ENCODE results near the gene NARF. TPM values are rescaled to one million over a fixed set of nuclear protein-coding genes. Genes with fewer than 3 reads are reported as not detected.
"Not testable (repeated sequence)": the region's sequence is repeated elsewhere in the genome, so short reads cannot be mapped to it uniquely, and the experiment has no call there.

Gene NARF
- total RNA-seq, 2 experiments from 2014 or later = 106 to 121 TPM

DNA sequence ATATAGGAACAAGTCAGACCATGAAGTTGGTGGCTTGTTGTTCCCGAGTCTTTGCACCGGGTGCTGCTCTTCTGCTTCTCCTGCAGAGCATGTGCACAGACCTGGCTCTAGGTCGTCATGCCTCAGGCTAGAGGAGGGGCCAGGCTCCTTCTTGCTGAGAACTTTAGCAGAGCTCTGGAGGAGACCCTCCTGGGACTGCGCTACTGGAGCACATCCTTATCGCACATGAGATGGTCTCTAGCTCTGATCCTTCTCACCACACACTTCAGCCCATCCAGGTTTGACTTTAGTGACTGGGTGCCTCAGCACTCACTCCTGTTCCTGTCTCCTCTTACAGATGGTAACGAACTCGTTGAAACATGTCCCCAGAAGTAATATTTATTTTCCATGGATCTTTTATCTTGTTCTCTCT, 75.9 kb downstream of the NARF start:
- DNase-seq = no peak
- Mint-ChIP-seq H3K4me3 (no peak overlapping the region), H3K27ac (no peak overlapping the region), H3K9me3 (no peaks in the 10 kb centered on the region), H3K4me1 (peaks cover 33% of the 10 kb centered on the region), H3K27me3 (no peaks in the 10 kb centered on the region), H3K36me3 (peaks cover 7% of the 10 kb centered on the region)
- POLR2A ChIA-PET = no interaction called here
- ATAC-seq (ENCODE audit: low read depth) = no peak

DNA sequence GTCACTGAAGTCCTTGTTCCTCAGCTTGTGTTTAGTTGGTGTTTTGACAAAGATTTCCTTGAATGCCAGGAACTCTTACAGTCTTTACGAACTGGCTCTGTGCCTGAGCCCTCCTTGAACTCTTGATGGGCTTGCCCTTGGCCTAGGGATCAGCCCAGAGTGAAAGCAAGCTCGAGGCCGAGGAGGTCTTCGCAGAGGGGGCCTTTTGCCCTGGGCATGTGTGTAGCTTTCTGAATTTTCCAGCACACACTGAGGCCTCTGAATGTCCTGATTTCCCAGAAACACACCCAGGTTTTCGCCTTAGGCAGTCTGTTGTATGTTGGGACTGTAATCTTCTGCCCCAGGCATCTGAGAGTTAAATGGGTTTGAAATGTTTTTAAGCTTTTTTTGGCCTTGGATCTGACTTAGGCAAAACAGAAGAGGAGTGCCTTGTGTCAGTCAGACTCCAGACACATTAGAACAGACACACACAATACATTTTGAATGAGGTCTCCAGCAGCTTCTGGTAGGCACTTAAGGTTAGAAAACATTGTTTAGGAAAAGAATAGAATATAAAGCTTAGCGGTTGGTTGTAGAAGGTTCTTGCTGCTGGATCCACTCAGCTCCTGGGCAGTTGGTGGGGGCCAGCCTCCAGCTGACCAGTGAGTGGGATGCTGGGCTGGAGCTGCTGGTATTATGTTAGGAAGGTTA, 78.1 kb downstream of the NARF start:
- Mint-ChIP-seq H3K36me3 (no peaks in the 10 kb centered on the region), H3K9me3 (no peaks in the 10 kb centered on the region), H3K4me3 (no peak overlapping the region), H3K27me3 (no peaks in the 10 kb centered on the region), H3K4me1 (peaks cover 25% of the 10 kb centered on the region), H3K27ac (peak overlapping the region; percentile 67)
- DNase-seq (no peak), ATAC-seq (ENCODE audit: low read depth) (no peak)
- POLR2A ChIA-PET = interaction anchor here (1.1 to 1.2 kb wide), 3 partner anchors 16 to 40 kb away, joined by 3 read pairs; no protein-coding TSS in a partner anchor

DNA sequence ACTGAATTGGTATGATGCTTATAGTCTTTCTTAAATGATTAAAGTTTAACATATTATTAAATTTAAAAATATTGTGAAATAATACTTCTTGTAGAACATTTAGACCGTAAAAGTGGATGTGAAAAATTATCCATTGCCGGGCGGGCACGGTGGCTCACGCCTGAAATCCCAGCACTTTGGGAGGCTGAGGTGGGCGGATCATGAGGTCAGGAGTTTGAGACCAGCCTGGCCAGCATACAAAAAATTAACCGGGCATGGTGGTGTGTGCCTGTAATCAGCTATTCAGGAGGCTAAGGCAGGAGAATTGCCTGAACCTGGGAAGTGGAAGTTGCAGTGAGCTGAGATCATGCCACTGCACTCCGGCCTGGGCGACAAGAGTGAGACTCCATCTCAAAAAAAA, 78.7 kb downstream of the NARF start:
- not testable (repeated sequence) for ATAC-seq (ENCODE audit: low read depth); H3K9me3 Mint-ChIP-seq; H3K27ac Mint-ChIP-seq; DNase-seq; H3K36me3 Mint-ChIP-seq; H3K4me3 Mint-ChIP-seq; H3K27me3 Mint-ChIP-seq
- H3K4me1 Mint-ChIP-seq = peaks cover 25% of the 10 kb centered on the region
- POLR2A ChIA-PET = interaction anchor here (1.1 kb wide), 2 partner anchors 17 to 40 kb away, joined by 3 read pairs; no protein-coding TSS in a partner anchor

DNA sequence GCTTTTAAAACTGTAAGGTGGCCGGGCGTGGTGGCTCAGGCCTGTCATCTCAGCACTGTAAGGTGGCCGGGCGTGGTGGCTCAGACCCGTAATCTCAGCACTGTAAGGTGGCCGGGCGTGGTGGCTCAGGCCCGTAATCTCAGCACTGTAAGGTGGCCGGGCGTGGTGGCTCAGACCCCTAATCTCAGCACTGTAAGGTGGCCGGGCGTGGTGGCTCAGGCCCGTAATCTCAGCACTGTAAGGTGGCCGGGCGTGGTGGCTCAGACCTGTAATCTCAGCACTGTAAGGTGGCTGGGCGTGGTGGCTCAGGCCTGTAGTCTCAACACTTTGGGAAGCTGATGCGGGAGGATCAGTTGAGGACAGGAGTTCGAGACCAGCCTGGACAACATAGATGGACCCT, 80.5 kb downstream of the NARF start:
- ATAC-seq (ENCODE audit: low read depth); H3K9me3 Mint-ChIP-seq; H3K27me3 Mint-ChIP-seq; POLR2A ChIA-PET; H3K4me3 Mint-ChIP-seq; H3K36me3 Mint-ChIP-seq; H3K27ac Mint-ChIP-seq; DNase-seq: not testable (repeated sequence)
- peaks cover 27% of the 10 kb centered on the region for H3K4me1 Mint-ChIP-seq

Other genes starting within 250 kb of the NARF start
- gene CCDC57, start 245.9 kb upstream of the NARF start, total RNA-seq = 10 to 100 TPM; 79.5 to 81.7 TPM
- gene SLC16A3, start 229.7 kb upstream of the NARF start, total RNA-seq = 100 to 1,000 TPM; 195 to 211 TPM
- 100 to 1,000 TPM; 135 to 140 TPM for gene CSNK1D, start 185.0 kb upstream of the NARF start, total RNA-seq
- gene CD7, start 141.1 kb upstream of the NARF start, total RNA-seq = 100 to 1,000 TPM; 286 to 320 TPM
- 1 to 10 TPM in 1 of 2 experiments, under 1 TPM in 1; 0.86 to 1.0 TPM for gene SECTM1, start 125.0 kb upstream of the NARF start, total RNA-seq
- not detected for gene TEX19, start 99.5 kb upstream of the NARF start, total RNA-seq
- not detected for gene UTS2R, start 87.0 kb upstream of the NARF start, total RNA-seq
- gene HEXD, start 40.4 kb upstream of the NARF start, total RNA-seq = 10 to 100 TPM; 84.1 to 84.8 TPM
- 10 to 100 TPM; 24.4 to 27.4 TPM for gene OGFOD3, start 40.2 kb upstream of the NARF start, total RNA-seq
- 100 to 1,000 TPM; 301 to 323 TPM for gene CYBC1, start 8.0 kb upstream of the NARF start, total RNA-seq
- 10 to 100 TPM; 59.6 to 60.8 TPM for gene FOXK2, start 61.0 kb downstream of the NARF start, total RNA-seq
- 10 to 100 TPM; 56.9 to 61.5 TPM for gene WDR45B, start 189.7 kb downstream of the NARF start, total RNA-seq
- 1 to 10 TPM; 3.3 to 3.5 TPM for gene RAB40B, start 240.0 kb downstream of the NARF start, total RNA-seq

Measured in activated naive CD8-positive, alpha-beta T cell treated with anti-CD3 and anti-CD28 coated beads, Interleukin-2, amount 10 ng/mL, durations not matched to agents 7 days and 5 days (primary cell).